Stimulated activated CD4-positive, alpha-beta T cell treated with anti-CD3 and anti-CD28 coated beads, TNF-alpha, amount 100 ng/mL, for 4 hours (primary cell): Measurements from ENCODE around the gene CD63.

Source experiments
- DNase-seq, 3 experiments: peaks; one replicate each; pipeline ENCODE4 v3.0.0-alpha.2; 2020; ENCODE audit warnings: low read depth in 3 of 3

Gene CD63

GRCh38 chr12:55705782-55706402, 22.9 kb downstream of the CD63 start:
- DNase-seq: no peak

- DNase-seq: no peak
Observed at GRCh38 chr12:55704824-55705718, 23.7 kb downstream of the CD63 start.

- no peak for DNase-seq
Observed at GRCh38 chr12:55703901-55704761, 24.7 kb downstream of the CD63 start.

GRCh38 chr12:55703288-55703687, 25.5 kb downstream of the CD63 start:
- no peak for DNase-seq

GRCh38 chr12:55702861-55703260, 25.9 kb downstream of the CD63 start:
- no peak for DNase-seq

- no peak for DNase-seq
Observed at GRCh38 chr12:55700255-55701018, 28.4 kb downstream of the CD63 start.

- DNase-seq: no peak
Observed at GRCh38 chr12:55699471-55700055, 29.2 kb downstream of the CD63 start.

GRCh38 chr12:55698965-55699364, 29.8 kb downstream of the CD63 start:
- DNase-seq: no peak

GRCh38 chr12:55698241-55698955, 30.4 kb downstream of the CD63 start:
- no peak for DNase-seq

- DNase-seq: no peak
Observed at GRCh38 chr12:55697686-55698085, 31.1 kb downstream of the CD63 start.

GRCh38 chr12:55696796-55697462, 31.9 kb downstream of the CD63 start:
- DNase-seq: no peak

- DNase-seq: no peak
Observed at GRCh38 chr12:55696141-55696540, 32.7 kb downstream of the CD63 start.

GRCh38 chr12:55695349-55695748, 33.5 kb downstream of the CD63 start:
- no peak for DNase-seq

GRCh38 chr12:55694651-55695050, 34.2 kb downstream of the CD63 start:
- no peak for DNase-seq

GRCh38 chr12:55694188-55694515, 34.7 kb downstream of the CD63 start:
- no peak for DNase-seq

GRCh38 chr12:55693323-55694187, 35.3 kb downstream of the CD63 start:
- DNase-seq: no peak

GRCh38 chr12:55692631-55693322, 36.0 kb downstream of the CD63 start:
- no peak for DNase-seq
